Glutamatergic neuron (in vitro differentiated cells): ENCODE data around the gene PPP1R3C. TPM values are rescaled to one million over a fixed set of nuclear protein-coding genes. Genes with fewer than 3 reads are reported as not detected.

Source experiments
- DNase-seq: peaks from one replicate; pipeline ENCODE4 v3.0.0; 2022
- H3K27ac Mint-ChIP-seq: one replicate; pipeline ENCODE4 v1.8.0; 2020; ENCODE audit warnings: mild to moderate bottlenecking, mixed read lengths, inconsistent platforms; ENCODE audit not compliant: unreplicated experiment
- H3K27me3 Mint-ChIP-seq: one replicate; pipeline ENCODE4 v1.8.0; 2020; ENCODE audit warnings: mild to moderate bottlenecking, moderate library complexity, mixed read lengths, inconsistent platforms; ENCODE audit not compliant: unreplicated experiment
- H3K36me3 Mint-ChIP-seq: one replicate; pipeline ENCODE4 v1.8.0; 2020; ENCODE audit warnings: mild to moderate bottlenecking, mixed read lengths, inconsistent platforms; ENCODE audit not compliant: unreplicated experiment
- H3K4me1 Mint-ChIP-seq: one replicate; pipeline ENCODE4 v1.8.0; 2020; ENCODE audit warnings: mild to moderate bottlenecking, low read depth, mixed read lengths, inconsistent platforms; ENCODE audit not compliant: unreplicated experiment
- H3K4me3 Mint-ChIP-seq: one replicate; pipeline ENCODE4 v1.8.0; 2020; ENCODE audit warnings: mild to moderate bottlenecking, mixed read lengths, inconsistent platforms; ENCODE audit not compliant: unreplicated experiment
- H3K9me3 Mint-ChIP-seq: one replicate; pipeline ENCODE4 v1.8.0; 2020; ENCODE audit warnings: mild to moderate bottlenecking, moderate library complexity, mixed read lengths, inconsistent platforms; ENCODE audit not compliant: unreplicated experiment
- CTCF ChIP-seq: fragments of 200-600 bp; sonication (generic); IDR thresholded peaks from one replicate; pipeline ENCODE4 v1.5.0; 2021; ENCODE audit not compliant: partially characterized antibody, unreplicated experiment
- long read RNA-seq: library from polyadenylated mRNA; unstranded; transcript quantifications from one replicate; pipeline ENCODE4 v2.0.0, GENCODE V29; 2020; ENCODE audit not compliant: unreplicated experiment
- total RNA-seq: library from RNA; stranded (reverse); fragmentation: NEBNext Ultra II Directional; extraction: Animal tissue kit (Norgen Biotek cat#: 25700); gene quantifications from one replicate; pipeline ENCODE4 v1.2.1, GENCODE V29; 2021; ENCODE audit not compliant: unreplicated experiment

Gene PPP1R3C
- total RNA-seq: 19.4 TPM
- long read RNA-seq, transcript PPP1R3C-201 (2 exons, 2,524 nt): major isoform, 11 of 11 reads
- long read RNA-seq, partial matches to known transcripts: 0 of 11 reads
- long read RNA-seq, other reads (novel, unspliced or antisense): 0 of 11 reads

DNA sequence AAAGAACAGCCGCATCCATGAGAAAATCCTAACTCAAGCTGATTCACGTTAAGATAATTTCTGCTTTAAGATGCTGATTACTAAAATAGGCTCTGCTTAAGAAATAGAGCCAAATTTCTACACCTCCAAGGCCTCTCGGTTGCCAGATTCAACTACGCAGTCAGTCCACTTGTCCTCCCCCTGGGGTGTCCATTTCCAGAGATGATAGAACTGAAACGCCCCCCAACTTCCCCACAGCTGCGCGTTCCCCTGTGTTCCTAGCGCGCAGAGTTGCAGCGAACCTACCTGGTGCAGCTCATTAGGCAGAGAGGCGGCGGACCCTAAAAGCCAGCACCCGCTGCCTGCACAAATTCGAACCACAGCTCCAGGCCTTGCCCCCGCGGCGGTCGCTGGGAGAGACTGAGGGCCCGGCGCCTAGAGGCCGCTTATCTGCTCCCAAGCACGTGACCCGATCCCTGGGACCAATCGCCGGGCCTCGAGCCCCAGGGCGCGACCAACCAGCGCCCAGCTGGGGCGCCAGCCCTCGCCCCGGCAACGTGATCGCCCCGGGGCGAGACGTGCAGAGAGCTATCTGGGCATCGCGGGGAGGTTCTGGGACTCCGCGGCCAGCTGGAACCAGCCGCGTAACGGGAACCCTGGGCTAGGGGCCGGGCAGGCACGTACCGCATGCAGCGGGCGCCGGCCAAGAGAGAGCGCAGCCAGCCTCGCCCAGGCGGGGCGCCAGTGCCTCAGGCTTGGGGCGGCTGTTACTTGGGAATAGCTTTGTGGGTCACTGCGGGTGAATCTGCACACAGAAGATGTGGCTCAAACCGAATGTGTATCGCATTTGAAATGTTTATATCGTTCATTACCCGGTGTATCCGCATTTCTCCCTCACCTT is at the start of gene PPP1R3C:
TSS of gene PPP1R3C (minus strand) at position 401 of the 880 bp plus-strand sequence. CDS start at position 299, 102 bp downstream.
- H3K4me1 Mint-ChIP-seq: peaks cover 34% of the 10 kb centered on the region
- H3K27ac Mint-ChIP-seq: peak within 1 kb of the TSS; percentile 92
- peak; percentile 90 for DNase-seq
- H3K27me3 Mint-ChIP-seq: peaks cover 2% of the 10 kb centered on the region
- peak within 1 kb of the TSS; percentile 87 for H3K4me3 Mint-ChIP-seq
- peaks cover 7% of the 10 kb centered on the region for H3K9me3 Mint-ChIP-seq
- H3K36me3 Mint-ChIP-seq: peaks cover 23% of the 10 kb centered on the region
- no peak for TF ChIP-seq CTCF

DNA sequence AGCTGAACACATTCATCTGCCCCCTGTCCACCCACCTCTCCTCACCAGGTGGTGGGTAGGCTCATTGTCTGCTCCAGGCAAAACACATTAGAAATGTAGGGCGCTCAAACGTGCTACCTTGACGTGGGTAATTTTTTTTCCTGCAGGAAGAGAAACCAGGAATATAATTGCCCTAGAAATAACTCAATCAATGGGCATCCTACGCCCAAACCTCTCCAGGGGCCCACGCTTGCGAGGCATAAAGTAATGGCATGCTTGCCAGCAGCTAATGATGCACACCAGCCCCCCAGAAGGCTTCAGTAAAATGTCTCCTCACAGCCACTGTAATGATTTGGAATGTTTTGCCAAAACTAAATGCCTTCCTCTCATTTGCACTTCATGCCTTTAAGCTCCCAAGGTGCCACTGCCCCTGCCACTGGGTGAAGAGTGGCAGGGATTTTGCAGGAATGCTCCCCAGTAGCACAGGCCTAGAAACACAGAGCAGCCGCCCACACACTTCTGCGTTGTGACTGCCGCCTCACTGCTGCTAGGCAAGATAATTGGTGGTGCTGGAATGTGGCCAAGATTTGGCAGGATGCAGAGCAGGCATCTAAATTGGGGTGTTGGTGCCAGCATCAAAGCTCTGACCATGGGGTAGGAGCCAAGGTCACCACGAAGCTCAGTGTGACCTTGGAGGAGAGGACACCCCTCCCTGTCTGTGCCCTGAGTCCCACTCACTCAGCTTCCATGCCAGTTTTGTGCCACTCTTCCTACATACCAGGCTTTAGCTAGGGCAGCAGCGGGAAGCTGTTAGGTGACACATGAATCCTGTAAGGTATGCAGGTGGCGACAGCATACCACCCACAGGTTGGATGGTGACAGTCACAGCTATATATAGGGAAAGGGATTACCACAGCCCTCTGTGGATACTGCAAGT is 48.7 kb upstream of the PPP1R3C start:
- no peak for DNase-seq
- no peak for TF ChIP-seq CTCF
- Mint-ChIP-seq H3K27me3 (peaks cover 5% of the 10 kb centered on the region), H3K36me3 (no peaks in the 10 kb centered on the region), H3K4me3 (no peak overlapping the region), H3K9me3 (peaks cover 15% of the 10 kb centered on the region), H3K27ac (no peak overlapping the region), H3K4me1 (peaks cover 36% of the 10 kb centered on the region)

DNA sequence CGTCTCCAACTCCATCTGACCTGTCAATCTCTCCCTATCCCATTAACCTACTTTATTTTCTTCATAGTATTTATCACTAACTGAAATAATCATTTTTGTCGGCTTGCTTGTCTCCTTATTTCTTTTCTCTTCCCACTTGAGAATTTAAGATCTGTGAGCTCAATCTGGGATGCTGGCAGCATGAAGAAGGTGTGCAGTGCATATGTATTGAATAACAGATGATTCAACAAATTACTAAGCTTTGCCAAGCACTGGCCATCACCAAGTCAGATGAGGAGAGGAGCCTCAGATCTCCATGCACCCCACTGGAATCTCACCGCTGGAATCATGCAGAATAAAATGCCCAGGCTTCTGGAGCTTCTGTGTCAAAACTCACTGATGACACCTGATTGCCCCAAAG is 47.6 kb upstream of the PPP1R3C start:
- H3K27ac Mint-ChIP-seq: no peak overlapping the region
- H3K36me3 Mint-ChIP-seq: no peaks in the 10 kb centered on the region
- peaks cover 37% of the 10 kb centered on the region for H3K4me1 Mint-ChIP-seq
- H3K27me3 Mint-ChIP-seq: peaks cover 5% of the 10 kb centered on the region
- DNase-seq: no peak
- H3K4me3 Mint-ChIP-seq: no peak overlapping the region
- TF ChIP-seq CTCF: no peak
- peaks cover 20% of the 10 kb centered on the region for H3K9me3 Mint-ChIP-seq

GRCh38 chr10:91679296-91679695 is 46.4 kb upstream of the PPP1R3C start:
- Mint-ChIP-seq H3K4me1 (peaks cover 29% of the 10 kb centered on the region), H3K27ac (no peak overlapping the region), H3K27me3 (no peaks in the 10 kb centered on the region), H3K4me3 (no peak overlapping the region), H3K36me3 (no peaks in the 10 kb centered on the region), H3K9me3 (peaks cover 13% of the 10 kb centered on the region)
- no peak for DNase-seq
- no peak for TF ChIP-seq CTCF
